T-helper 1 cell (primary cell): ENCODE measurements around the gene LATS1.
A peak's percentile ranks its signal among the peaks of the same experiment; 100 is the strongest.
"Not testable (repeated sequence)": the region's sequence is repeated elsewhere in the genome, so short reads cannot be mapped to it uniquely, and the experiment has no call there.

Experiments
- DNase-seq, 5 donors: peaks; one replicate each; pipeline ENCODE4 v3.0.0-alpha.2; 2012 to 2020

LATS1 gene

GRCh38 chr6:149728499-149729234 lies 10.8 kb upstream of the LATS1 start:
- DNase-seq = no peak

DNA sequence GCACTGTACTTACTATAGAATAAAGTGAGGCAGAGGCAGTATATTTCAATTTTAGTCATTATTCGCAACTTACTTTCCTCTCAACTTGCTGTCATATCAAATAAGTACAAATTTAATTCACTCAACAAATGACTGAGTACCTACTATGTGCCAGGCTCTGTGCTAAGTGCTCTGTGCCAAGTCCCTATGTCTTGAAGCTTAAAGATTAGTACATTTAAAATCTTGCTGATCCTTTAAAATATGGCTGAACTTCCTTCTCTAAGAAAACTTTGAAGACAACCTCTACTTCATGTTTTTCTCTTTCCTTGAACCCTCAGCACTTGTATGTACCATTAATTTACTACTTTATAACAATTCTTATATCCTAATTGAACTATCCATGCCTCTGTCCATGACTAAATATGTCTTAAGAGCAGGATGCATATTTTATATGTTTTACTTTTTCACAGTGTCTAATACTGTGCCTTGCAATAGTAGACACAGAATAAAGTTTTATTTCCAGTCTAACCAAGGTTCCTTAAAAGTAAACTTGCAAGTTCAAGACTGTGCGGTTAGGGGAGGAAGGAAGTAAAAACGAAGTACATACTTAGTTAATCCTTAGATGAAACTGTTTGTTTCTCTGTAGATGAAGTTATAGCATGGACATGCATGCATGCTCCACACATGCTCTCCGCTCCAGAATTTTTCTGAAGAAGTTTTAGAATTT lies 10.0 kb upstream of the LATS1 start:
- no peak for DNase-seq

- no peak for DNase-seq
These were observed 7.9 kb upstream of the LATS1 start for GRCh38 chr6:149725785-149726184.

DNA sequence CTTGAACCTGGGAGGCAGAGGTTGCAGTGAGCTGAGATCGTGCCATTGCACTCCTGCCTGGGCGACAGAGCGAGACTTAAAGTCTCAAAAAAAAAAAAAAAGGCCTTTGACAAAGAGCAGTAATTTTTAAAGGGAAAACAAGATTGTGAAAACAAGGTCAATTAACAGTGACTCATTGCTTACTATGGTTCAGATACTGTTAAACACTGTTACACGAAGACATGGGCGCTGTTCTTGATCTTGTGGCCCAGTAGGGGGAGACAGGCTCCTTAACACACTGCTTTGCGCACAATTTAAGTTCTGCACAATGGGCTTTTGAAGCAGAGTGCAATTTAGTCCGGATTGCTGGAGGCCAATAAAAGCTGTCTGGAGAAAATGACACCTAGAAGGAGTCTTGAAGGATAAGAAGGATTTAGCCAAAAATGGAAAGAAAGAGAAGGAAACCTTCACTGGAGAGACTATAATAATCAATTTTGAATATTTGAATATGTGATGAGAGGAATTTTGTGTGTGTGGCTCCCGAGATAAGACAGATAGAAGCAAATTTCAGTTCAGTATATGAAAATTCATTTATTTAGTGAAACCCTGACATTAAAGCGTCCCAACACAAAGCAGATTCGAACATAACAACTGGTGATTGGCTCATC lies 6.0 kb upstream of the LATS1 start:
- peak in 3 of 5 donors; percentile 17 to 56 (median 18) for DNase-seq

GRCh38 chr6:149723262-149723661 lies 5.4 kb upstream of the LATS1 start:
- no peak for DNase-seq

- no peak for DNase-seq
These were observed 1.6 kb upstream of the LATS1 start for GRCh38 chr6:149719531-149719930.

GRCh38 chr6:149717255-149717587 lies 680 bp downstream of the LATS1 start:
- no peak for DNase-seq

DNA sequence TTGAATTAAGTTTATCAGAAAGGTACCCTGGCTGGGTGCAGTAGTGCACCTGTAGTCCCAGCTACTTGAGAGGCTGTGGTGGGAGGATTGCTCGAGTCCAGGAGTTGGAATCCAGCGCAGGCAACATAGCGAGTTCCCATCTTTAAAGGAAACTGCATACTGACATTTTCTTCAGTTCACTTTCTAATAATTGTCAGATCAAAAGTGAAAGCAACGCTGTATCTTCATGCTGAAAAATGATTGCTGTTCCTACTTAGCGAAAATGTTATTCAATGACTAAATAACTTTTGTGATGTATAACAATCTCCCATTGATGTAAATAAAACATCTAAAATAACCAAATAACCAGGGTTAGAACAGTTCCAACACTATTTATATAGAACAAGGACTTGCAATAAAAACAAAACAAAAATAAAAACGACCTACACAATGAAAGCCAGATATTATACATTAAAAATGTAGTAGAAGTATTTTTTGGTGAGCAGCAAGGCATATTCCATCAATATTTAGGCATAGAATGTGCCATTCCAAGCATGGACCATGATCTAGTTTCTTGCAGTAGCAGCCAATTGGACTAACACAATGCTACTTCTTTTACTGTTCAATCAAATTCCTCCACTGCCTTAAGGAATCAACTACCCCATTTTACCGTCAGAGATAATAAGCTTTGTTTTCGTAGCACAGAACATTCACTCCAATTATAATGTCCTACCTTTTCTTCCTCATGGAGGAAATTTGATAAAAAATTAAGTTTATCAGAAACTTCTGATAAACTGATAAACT lies 1.5 kb downstream of the LATS1 start:
- peak in 1 of 5 donors; percentile 28 for DNase-seq

DNA sequence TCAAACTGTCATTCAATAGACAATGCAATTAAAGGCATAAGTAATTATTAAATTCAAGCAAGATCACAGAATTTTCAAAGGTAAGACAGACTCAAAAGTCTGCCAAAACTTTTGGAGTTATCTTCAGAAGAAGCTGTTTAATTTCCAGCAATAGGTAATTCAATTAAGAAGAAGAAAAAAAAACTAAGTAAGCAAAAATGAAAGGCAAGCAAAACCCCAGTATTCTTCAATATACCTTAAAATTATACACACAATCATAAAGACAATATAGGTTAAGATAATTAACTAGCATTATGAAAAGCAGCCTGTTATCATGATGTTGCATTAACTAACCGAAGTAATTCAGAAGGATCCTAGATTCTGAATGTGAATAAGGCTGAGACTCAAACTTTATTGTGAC lies 3.5 kb downstream of the LATS1 start:
- DNase-seq = no peak

DNA sequence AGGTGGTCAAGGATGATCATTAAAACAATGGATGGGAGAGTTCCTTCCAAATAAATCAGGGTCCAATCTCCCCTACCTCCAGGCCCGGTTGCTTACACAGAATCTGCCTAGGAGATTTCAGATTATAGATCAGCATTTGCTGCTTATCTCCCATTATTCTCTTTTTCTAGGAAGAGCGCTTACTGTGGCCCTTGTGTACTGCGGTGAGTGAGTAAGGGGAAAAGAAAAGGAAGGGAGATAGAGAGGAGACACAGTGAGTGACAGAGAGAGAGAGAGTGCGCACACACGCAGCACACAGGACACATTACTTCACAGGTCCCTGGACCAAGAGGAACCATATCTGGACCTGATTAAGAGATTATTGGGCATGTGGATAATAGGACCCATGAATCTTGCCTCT lies 6.2 kb downstream of the LATS1 start:
- DNase-seq = no peak

GRCh38 chr6:149701714-149702113 lies 16.2 kb downstream of the LATS1 start:
- DNase-seq = no peak

GRCh38 chr6:149699150-149699549 lies 18.8 kb downstream of the LATS1 start:
- no peak for DNase-seq

DNA sequence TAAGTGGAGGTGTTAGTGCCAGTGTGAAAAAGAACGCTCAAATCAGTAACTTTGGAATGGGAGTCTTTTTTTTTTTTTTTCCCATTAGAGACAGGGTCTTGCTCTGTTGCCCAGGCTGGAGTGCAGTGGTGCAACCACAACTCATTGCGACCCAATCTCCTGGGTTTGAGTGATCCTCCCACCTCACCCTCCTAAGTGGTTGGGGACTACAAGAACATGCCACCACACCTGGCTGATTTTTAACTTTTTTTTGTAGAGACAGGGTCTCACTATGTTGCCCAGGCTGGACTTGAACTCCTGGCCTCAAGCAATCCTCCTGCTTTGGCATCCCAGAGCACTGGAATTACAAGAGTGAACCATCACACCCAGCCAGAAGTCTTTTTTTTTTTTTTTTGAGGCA lies 19.7 kb downstream of the LATS1 start:
- no peak for DNase-seq

DNA sequence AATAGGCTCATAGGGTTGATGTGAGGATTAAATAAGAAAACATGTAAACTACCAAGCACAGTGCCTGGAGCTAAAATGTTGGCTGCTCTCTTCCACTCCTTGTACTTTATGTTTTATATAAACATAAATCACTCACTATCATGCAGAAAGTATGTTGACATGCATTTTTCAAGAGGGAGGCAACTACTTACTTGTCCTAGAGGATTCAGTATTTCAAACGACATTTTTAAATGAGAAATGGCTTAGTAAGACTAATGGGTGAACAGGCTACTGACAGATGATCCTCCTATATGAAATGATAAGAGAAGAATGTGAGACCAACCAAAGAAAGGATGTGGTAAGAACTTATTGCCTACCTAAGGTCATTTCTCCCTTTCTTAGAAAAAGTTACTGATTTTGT lies 21.0 kb downstream of the LATS1 start:
- no peak for DNase-seq

DNA sequence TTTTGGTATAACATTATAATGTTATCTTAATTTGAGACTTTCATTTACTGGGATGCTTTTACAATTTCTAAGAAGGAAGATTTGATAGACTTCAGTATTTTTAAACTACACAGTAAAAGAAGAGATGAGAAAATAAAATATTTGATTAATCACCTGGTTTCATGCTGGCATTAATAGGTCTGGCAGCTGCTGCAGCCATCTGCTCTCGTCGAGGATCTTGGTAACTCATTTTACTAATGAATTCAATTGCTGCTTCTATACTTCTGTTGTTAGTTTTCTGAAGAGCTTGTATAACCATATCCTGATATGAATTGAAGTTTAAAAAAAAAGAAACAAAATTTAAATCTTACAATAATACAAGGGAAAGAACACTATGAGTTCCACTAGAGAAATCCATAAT lies 23.0 kb downstream of the LATS1 start:
- no peak for DNase-seq

- DNase-seq = no peak
These were observed 26.7 kb downstream of the LATS1 start for GRCh38 chr6:149691201-149691600.

- no peak for DNase-seq
These were observed 31.7 kb downstream of the LATS1 start for GRCh38 chr6:149686230-149686629.

GRCh38 chr6:149683256-149683859 lies 34.5 kb downstream of the LATS1 start:
- no peak for DNase-seq

DNA sequence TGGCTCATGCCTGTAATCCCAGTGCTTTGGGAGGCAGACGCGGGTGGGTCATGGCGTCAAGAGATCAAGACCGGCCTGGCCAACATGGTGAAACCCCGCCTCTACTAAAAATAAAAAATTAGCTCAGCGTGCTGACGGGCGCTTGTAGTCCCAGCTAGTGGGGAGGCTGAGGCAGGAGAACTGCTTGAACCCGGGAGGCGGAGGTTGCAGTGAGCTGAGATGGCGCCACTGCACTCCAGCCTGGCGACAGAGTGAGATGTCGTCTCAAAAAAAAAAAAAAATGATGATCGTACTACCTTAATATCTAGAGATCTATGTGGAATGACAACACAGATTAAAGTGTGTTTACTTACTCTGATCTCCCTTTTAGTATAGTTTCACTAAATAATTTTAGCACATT lies 36.1 kb downstream of the LATS1 start:
- not testable (repeated sequence) for DNase-seq

- DNase-seq = no peak
These were observed 36.7 kb downstream of the LATS1 start for GRCh38 chr6:149681209-149681608.

DNA sequence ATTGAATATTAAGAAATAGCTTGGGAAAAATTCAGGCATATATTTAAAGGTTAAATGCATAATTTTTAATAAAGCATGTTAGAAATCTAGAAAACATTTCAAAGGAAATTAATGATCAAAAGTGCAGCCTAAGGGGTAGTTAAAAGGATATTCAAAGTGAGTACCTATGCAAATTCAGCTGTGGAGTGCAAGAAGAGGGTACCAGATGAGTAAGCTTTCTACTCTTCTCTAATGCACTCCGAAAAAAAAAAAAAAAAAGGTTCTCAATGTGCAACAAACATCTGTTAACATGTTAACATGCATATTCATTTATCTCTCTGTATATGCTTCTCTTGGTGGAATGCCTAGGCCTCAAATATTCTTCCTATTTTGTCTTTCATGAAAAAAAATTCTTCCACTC lies 37.4 kb downstream of the LATS1 start:
- no peak for DNase-seq

DNA sequence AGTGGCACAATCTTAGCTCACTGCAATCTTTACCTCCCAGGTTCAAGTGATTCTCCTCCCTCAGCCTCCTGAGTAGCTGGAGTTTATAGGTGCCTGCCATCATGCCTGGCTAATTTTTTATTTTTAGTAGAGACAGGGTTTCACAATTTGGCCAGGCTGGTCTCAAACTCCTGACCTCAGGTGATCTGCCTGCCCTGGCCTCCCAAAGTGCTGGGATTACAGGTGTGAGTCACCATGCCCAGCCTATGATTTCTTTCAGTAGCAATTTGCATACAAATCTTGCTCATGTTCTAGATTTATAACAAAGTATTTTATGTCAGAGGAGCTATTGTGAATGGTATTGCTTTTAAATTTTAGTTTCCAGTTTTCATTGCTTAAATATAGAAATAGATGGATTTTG lies 45.6 kb downstream of the LATS1 start:
- not testable (repeated sequence) for DNase-seq

GRCh38 chr6:149660028-149660427 lies 57.9 kb downstream of the LATS1 start:
- DNase-seq = no peak
